Anterior cingulate cortex (tissue), 58 donors: ENCODE measurements around the gene XRCC4.
"Not testable (repeated sequence)": the region's sequence is repeated elsewhere in the genome, so short reads cannot be mapped to it uniquely, and the experiment has no call there.

Experiments used
- DNase-seq, 58 donors: peaks; one replicate each; lab custom pipeline; 2025; lab: John Stamatoyannopoulos, UW

The XRCC4 gene

GRCh38 chr5:83076742-83077661, at the start of gene XRCC4, which contains the start of gene TMEM167A:
Gene XRCC4, plus strand, starts transcription at chr5:83077547. Its CDS starts 27,373 bp downstream, at chr5:83104920.
Gene TMEM167A, minus strand, starts transcription at chr5:83077394. Its CDS starts 71 bp downstream, at chr5:83077323.
- peak; percentile 76 to 99 (median 96) for DNase-seq

- DNase-seq, result no peak
Observed at GRCh38 chr5:83029912-83030311, 47.4 kb upstream of the XRCC4 start.

DNA sequence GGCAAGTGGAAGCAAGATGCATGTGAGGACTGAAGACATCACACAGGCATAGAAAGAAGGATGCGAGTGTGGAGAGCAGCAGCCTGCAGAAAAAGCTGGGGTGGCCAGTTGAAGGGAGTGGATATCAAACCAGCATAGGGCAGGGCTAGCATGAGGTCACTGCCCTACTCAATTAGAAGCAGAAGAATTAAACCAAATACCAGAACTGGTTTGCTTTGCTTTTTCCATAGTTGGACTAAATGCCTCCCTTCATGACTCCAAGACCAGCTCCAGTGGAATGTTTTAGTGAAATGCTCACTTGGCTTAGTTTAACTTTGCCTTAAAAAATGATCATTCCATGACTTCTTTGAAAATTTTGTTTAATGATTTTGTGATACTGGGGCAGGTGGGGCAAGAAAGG, 46.0 kb upstream of the XRCC4 start:
- DNase-seq, result no peak

DNA sequence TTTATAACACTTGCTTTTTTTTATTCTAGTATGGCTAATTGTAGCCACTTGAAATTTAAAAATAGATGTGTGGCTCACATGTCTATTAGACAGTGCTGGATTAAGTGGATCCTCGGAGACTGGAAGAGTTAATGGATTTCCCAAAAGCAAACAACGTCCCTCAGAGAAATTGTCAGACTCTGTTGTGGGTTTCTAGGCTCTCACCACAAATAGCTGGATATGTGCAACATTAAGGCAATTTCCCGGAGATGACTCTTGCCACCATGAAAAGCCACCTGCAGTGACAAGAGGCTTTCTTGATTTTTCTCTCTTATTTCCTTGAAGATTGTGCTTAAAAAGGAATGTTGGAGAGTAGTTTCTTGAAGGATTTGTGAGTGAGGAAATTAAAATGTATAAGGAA, 43.3 kb upstream of the XRCC4 start:
- DNase-seq, result no peak

DNA sequence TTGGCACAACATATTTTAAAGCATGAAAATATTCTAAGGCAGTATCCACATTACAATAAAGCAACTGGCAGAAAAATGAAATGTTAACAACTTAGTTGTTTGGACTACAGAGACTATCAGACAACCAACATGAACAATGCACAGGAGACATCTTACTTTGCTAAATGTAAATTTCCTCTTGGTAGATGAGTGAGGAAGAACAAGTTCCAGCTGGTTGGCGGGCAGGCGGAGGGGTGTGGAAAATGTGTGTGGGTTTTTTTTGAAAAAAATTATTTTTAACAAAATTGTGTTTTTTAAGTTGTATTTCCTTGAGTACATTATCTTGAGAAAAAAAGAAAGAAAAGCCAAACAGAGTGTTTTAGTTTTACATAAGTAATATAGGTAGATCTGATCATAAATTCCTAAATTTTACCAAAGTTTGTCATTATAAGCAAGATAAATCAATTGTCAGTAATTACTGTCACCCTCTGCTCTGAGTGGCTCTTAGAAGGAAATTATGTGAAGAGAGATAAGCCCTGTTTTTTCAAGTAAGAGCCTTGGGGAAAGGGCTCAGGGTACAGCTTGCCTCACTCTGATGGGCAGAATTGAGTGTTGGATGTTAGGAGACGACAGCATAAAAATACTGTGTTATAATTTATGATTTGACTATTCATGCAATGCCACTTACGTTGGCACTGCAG, 42.7 kb upstream of the XRCC4 start:
- DNase-seq, result peak in 3 of 58 donors; percentile 1 to 2 (median 1)

- peak; percentile 5 to 97 (median 85) for DNase-seq
Observed at GRCh38 chr5:83035373-83036100, 41.8 kb upstream of the XRCC4 start.

DNA sequence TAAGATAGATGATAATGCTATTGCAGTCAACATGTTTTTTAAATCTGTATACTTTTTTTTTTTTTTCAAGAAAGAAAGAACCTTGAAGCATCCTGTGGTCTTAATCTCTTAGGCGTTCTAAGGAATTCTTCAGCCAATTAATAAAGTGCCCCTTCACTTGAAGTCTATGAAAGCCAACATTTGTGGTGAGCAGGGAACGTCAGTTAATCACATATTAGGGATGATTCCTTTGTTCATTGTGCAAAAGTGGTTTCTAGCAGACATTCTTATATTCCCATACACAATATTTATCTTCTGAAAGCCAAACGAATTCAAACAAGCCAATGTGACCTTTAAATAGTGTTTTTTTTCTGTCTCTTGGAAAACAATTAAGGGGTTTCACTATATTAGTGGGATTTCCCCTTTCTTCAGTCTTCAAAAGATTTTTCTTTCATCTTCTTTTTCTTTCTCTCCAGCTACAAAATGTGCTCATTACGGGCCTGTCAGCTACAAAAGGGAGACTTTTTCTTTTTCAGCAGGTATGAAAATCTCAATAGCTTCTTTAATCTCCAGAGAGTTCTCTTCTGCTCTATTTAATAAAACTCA, 40.3 kb upstream of the XRCC4 start:
- no peak for DNase-seq

DNA sequence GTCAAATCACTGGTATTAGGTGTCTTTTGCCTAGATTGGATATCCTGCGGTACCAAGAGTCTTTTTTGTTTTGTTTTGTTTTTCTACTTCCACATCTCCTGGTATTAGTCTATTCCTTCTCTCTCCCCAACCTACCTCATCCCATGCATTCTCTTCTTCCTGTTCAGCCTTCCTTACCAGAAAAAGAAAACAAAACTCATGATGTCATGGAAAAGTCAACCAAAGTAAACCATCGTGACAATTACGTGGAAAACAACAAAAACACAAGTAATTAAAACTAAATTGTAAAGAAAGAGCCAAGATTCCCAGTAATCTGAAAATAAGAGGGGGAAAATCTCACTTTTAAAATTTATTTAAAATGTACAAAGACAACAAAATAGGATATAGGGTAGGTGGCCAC, 38.4 kb upstream of the XRCC4 start:
- DNase-seq, result no peak

- DNase-seq, result no peak
Observed at GRCh38 chr5:83042507-83042906, 34.8 kb upstream of the XRCC4 start.

- DNase-seq, result no peak
Observed at GRCh38 chr5:83044926-83045325, 32.4 kb upstream of the XRCC4 start.

- DNase-seq, result no peak
Observed at GRCh38 chr5:83048277-83048676, 29.1 kb upstream of the XRCC4 start.

- no peak for DNase-seq
Observed at GRCh38 chr5:83048811-83049210, 28.5 kb upstream of the XRCC4 start.

- DNase-seq, result no peak
Observed at GRCh38 chr5:83049370-83049885, 27.9 kb upstream of the XRCC4 start.

DNA sequence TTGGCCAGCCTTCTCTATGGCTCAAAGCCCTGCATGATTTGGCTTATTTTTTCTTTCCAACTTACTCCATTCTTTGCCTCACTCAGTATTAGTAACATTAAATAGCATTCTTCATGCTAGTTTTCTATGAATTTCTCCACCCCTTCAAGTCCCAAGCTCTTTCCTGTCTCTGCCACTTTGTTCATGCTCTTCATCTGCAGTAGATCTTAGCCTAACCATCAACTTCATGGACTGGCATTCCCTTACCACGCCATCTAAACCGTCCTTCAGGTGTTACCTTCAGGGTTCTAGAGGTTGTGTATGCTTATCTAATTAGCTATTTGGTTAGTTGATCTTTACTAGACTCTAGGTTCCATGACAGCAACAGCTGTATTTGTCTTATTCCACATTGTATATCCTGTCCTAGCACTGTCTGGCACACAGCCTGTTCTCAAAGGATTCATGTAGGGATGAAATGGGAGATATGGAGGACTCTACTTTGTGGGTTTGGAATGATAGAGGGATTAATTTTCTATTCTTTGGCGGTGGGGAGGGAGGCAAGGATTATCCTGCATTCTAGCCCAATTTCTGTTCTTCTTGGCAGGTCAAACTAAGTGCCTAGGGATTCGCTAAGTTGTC, 26.5 kb upstream of the XRCC4 start:
- DNase-seq, result no peak

DNA sequence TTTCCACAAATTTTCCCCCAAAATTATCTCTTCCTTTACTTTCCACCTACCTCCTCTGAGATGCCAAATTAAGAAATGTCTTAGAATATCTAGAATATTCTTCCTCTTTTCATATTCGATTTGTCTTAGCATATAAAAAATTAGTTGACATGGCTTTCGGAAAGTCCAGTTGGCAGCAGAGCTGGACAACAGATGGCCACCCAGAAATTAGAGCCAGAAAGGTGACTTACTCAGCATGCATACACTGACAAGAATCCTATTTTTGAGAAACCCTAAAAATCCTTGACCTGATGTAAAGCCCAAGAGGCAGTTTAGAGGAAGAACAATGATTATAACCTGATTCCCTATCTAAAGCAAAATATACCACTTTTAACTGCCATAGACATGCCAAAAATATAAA, 22.2 kb upstream of the XRCC4 start:
- DNase-seq, result no peak

DNA sequence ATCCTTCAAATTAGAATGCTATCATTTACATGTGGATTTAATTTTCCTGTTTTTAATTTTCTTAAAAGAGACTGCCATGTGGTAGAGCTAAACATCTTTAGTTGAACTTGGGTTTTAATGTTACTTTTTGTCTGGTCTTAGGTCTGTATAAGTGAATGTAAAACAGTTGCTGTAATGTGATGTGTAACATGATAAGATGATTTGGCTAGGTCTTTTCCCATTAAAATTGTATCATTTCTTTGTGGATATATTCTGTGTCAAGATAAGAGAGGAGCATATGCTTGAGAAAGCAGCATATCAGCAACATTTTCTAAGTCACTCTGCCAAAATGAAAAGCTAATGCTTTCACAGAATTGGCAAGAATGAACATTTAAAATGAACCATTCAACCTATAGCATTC, 18.6 kb upstream of the XRCC4 start:
- DNase-seq, result no peak

DNA sequence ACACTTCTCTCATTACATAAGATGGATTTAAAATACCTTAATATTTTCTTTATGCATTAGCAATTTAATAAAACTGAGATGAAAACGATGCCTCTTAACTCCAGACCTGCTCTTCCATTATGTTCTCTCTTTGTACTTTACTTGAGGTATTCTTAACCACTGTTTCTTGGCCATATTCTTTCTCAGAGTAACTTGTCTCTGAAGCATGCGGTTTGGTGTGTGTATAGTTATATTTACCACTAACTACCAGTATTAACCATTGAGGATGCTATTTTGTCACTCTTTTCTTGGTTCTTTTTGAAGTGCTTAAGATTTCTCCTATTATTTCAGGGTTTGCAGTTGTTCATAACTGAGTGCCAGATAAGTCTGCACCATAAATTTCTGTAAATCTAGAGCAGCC, 18.0 kb upstream of the XRCC4 start:
- no peak for DNase-seq

DNA sequence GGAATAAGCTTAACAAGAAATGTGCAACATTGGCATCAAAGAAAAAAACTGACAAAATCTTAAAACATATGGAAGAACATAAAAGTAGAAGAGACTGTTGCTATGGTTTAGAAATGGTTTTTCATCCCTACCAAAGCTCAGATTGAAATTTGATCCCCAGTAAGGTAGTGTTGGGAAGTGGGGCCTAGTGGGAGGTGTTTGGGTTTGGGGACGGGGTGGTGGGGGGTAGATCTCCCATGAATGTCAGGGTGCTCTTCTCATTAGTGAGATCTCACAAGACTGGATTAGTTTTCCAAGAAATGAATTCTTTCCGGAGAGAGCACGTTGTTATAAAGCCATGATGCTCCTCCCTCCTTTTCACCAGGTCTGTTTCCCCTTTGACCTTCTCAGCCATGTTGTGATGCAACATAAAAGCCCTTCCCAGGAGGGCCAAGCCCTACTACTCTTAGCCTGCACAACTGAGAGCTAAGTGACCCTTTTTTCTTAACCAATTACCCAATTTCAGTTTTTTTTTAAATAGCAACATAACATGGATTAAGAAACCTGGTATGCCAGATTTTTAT, 10.7 kb upstream of the XRCC4 start:
- no peak for DNase-seq

GRCh38 chr5:83067377-83067776, 10.0 kb upstream of the XRCC4 start:
- not testable (repeated sequence) for DNase-seq
